Fibroblast of peridontal ligament (primary cell): ENCODE results near the gene KIF23.

ENCODE experiments used
- DNase-seq: peaks from one replicate; pipeline ENCODE4 v3.0.0-alpha.2; 2010; ENCODE audit errors: extremely low read depth

The KIF23 gene

DNA sequence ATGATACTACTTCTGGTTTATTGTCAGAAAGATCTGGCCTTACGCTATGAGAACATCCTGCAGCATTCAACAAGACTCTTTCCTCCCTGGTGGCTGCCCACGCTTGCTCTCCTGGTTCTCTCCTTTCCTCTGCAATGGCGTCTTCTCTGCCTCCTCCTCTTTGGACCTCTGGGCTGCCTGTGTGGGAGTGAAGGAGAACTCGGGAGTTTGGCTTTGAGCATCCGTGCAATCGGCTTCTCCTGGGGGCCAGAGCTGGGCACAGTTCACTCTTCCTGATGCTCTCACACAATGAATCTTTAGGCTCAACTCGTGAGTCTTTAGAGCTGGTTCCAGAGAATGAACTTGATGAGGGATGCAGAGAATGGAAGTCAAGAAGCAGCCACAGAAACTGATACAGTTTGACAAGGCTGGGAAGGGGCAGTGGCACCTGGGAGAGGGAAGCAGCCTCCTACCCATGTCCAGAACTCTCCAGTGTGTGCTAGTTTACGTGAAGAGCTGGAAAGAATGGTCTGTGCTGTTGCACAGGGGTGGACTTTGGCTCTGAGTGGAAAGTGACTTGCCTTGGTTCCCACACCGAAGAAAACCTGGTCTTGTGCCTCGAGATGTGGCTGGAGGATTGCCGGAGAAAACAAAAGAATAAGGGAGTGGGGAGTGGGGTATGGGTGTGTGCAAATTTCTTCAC is 76.3 kb downstream of the KIF23 start:
- DNase-seq, result no peak

DNA sequence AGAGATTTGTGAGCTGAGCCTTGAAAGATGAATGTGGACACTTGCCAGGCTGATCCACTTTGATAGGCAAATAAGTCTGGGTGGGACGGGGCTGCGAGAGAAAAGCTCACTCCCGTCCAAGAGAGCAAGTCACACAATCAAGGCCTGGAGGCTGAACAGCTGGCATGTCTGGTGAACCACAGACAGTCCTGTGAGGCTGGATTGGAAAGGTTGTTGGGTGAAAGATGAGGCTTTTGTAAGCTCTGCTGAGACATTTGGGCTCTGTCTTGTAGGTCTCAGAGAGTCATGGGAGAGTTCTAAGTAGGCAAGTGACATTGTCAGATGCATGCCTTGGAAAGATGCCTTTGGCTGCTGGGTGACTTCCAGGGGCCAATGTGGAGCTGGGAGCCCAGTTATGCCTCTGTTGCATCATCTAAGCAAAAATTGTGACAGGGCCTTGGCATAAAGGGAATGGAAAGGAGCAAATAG is 76.9 kb downstream of the KIF23 start:
- peak; percentile 18 for DNase-seq

DNA sequence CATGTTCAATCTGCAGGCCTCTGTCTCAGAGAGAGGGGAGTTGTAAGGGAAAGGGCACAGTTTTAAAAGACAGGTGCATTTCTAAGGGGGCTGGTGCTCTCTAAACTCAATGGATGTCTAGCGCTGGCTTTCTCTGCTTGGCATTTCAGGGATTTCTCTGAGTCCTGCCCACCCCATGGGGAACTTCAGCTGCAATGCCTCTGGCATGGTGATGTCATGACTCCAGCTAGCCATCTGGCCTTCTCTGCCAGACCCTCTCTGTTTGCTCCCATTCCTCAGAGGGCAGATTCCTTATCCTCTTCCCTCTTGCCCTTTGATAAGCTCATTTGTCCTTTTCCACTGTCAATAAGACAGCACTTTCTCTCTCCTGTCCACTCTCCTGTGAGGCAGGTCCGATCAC is 79.3 kb downstream of the KIF23 start:
- DNase-seq, result no peak

DNA sequence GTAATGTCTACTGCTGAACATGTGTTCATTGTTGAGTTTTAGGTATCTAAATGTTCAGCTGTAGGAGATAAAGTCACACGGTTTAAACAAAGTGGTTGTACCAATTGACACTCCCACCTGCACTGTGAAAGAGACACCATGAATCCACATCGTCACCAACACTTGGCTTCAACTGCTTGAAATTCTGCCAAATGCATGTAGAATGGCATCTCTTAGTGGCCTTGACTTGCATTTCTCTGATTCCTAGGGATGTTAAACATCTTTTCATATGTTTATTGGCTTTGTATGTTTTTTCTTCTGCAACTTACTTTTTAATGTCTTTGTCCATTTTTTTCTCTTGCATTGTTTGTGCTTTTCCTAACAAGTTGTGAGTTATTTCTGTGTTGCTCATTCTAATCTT is 81.9 kb downstream of the KIF23 start:
- no peak for DNase-seq

DNA sequence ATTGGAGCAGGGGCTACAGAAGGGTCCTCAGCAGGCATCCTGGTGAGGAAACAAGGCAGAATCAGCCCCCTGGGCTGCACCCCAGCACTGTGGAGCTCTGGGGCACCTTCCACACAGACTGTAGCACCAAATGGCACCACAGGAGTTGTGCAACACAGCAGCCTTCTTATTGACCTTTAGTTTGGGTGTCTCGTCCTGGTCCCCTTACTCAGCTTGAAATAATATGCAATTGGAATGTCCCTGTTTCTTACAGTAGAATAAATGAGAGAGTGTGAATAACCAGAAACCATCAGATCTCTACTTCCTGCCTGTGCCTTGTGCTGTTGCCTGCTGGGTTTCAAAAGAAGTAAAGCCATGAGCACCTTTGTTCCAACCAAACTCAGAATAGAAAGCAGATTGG is 82.9 kb downstream of the KIF23 start:
- no peak for DNase-seq

DNA sequence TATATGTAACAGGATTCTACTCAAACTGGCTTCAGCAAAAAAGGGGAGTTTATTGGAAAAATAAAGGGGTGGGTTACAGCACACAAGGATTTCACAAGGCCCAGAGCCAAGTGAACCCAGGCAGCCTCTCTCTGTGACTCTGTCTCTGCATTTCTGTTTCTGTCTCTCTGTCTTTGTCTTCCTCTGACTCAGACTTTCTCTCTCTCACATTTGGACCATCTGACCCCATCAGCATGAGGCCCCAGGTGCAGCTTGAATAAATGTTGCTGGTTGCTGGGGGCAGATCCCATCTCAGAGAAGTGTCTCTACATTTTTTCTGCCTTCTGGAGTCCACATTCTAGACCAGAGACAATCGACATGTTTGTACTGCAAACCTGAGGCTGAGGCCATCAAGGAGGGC is 83.5 kb downstream of the KIF23 start:
- DNase-seq, result no peak
